Prostate gland (tissue), 2 donors: Measurements from ENCODE around the gene ST6GALNAC3.

Experiments
- CTCF ChIP-seq, 4 experiments: fragments of 200-600 bp in 2 of 4; fragments of 450-650 bp in 2 of 4; sonication (generic) in 2 of 4; IDR thresholded peaks; 1 replicate in 3 of 4; 2 replicates in 1 of 4; pipeline ENCODE4 v1.5.1; 2016 to 2019; ENCODE audit warnings: antibody characterized with exemption in 4 of 4, mild to moderate bottlenecking in 2 of 4, moderate library complexity in 2 of 4
- POLR2A ChIP-seq: fragments of 450-650 bp; IDR thresholded peaks from one replicate; pipeline ENCODE4 v1.6.1; 2016; ENCODE audit warnings: antibody characterized with exemption, mild to moderate bottlenecking

DNA sequence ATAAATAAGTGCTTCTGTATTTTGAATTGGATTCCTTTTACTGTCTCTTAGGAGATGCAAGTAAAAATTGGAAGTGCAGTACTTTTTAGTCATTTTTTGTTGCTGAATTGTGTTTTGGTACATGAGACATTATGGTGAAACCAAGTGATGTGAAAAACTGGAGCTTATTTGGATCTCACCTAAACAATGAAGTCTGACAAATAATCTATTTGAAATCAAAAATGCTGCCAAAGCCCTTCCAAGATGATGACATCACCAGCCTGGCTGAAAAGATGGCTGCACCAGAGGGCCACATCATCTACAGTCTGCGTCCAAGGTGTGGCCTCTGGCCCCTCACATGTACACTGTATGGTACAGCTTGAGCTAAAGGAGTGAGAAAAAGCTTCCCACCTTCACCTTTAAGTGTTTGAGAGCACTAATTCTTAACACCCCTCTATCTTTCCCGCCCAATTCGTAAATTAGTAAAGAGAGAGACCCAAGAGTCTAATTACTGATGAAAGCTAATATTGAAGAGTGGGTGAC, 600.2 kb downstream of the ST6GALNAC3 start:
- TF ChIP-seq CTCF (IDR thresholded peaks at IDR 0.05) = no peak
- TF ChIP-seq POLR2A = no peak
